Body of pancreas (tissue), 4 donors: ENCODE data around the gene TECR. TPM values are rescaled to one million over a fixed set of nuclear protein-coding genes. Genes with fewer than 3 reads are reported as not detected.
A peak's percentile ranks its signal among the peaks of the same experiment; 100 is the strongest.

Experiments
- ATAC-seq: fragments of 150-250 bp; one replicate; pipeline ENCODE4 v1.9.1; 2016
- DNase-seq, 4 donors: peaks; one replicate each; pipeline ENCODE4 v3.0.0-alpha.2; 2019
- H3K27ac ChIP-seq, 4 donors: fragments of 200-600 bp; sonication (generic); 1 replicate in 3 of 4; 2 replicates in 1 of 4; pipeline versions ENCODE4 v1.5.1 to v1.6.1; 2016 to 2019; ENCODE audit warnings: mild to moderate bottlenecking in 1 of 4, mixed read lengths in 1 of 4, moderate library complexity in 1 of 4
- H3K27me3 ChIP-seq, 2 donors: fragments of 200-600 bp; sonication (generic); one replicate each; pipeline ENCODE4 v1.6.0; 2016; ENCODE audit warnings: mild to moderate bottlenecking in 1 of 2
- H3K36me3 ChIP-seq, 2 donors: fragments of 200-600 bp; sonication (generic); replicated peaks in 1 of 2; 2 replicates each; pipeline ENCODE4 v1.5.1; 2016; ENCODE audit warnings: low read depth in 2 of 2; ENCODE audit not compliant: insufficient read depth in 1 of 2
- H3K4me1 ChIP-seq: fragments of 200-600 bp; sonication (generic); one replicate; pipeline ENCODE4 v1.6.0; 2016
- H3K4me3 ChIP-seq, 2 donors: fragments of 200-600 bp; sonication (generic); 1 replicate in 1 of 2; 2 replicates in 1 of 2; pipeline ENCODE4 v1.5.1; 2016 to 2019
- H3K9me3 ChIP-seq, 3 donors: fragments of 200-600 bp; sonication (generic); 1 replicate in 2 of 3; 2 replicates in 1 of 3; pipeline ENCODE4 v1.5.1; 2016
- CTCF ChIP-seq, 7 experiments: fragments of 450-650 bp in 4 of 7; fragments of 200-600 bp in 3 of 7; sonication (generic) in 3 of 7; IDR thresholded peaks; one replicate each; pipeline ENCODE4 v1.5.1; 2016 to 2019; ENCODE audit warnings: antibody characterized with exemption in 7 of 7
- POLR2A ChIP-seq, 3 donors: fragments of 450-650 bp; IDR thresholded peaks; one replicate each; pipeline ENCODE4 v1.6.1; 2016; ENCODE audit warnings: antibody characterized with exemption in 3 of 3, mild to moderate bottlenecking in 2 of 3
- WGBS, 2 donors: methylation state at CpG; one replicate each; pipeline ENCODE4 v1.1.5; 2017; 5-methylcytosine and 5-hydroxymethylcytosine counted together
- intact Hi-C: fragments of 100-400 bp; cut with DNase I; formaldehyde crosslinking; loops from one replicate; pipeline ENCODE4 v1.15.1; 2023
- total RNA-seq, 2 donors: library from RNA; depleted of rRNA; stranded (reverse); fragments of >200 nt; gene quantifications; one replicate each; pipeline ENCODE4 v1.1.0, GENCODE V29; 2016

TECR gene
- total RNA-seq, 2 donors from 2014 or later: 26.2 to 28.7 TPM

GRCh38 chr19:14525729-14526128, 3.7 kb upstream of the TECR start:
- 59 to 64% methylated on average over 6 of the region's 6 CpGs for WGBS, 2 donors
- H3K36me3 ChIP-seq: no peaks in the 10 kb centered on the region
- H3K27ac ChIP-seq: no peak overlapping the region
- DNase-seq (no peak), ATAC-seq (no peak)
- intact Hi-C loops: no loop called here
- no peaks in the 10 kb centered on the region for H3K9me3 ChIP-seq
- H3K27me3 ChIP-seq: no peaks in the 10 kb centered on the region
- peaks cover 9% of the 10 kb centered on the region for H3K4me1 ChIP-seq
- TF ChIP-seq CTCF (IDR thresholded peaks at IDR 0.05): no peak
- TF ChIP-seq POLR2A (IDR thresholded peaks at IDR 0.05): no peak
- H3K4me3 ChIP-seq: no peak overlapping the region

DNA sequence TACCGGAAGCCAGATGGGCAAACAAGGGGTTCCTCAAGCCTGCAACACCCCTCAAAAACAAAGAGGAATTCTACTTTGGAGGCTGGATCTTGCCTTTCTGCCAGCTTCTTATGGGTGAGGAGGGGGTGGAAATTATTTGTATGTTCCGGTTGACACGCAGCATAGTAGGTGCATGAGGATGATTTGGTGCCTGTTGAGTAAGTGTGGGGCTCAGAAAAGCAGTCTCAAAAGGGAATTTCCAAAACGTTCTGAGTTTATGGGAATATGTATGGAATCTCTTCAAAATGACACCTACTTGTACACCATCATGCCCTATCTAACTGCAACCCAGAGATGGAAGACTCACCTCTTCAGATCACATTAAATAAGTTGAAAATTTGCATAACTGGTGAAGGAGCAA, 3.0 kb upstream of the TECR start:
- DNase-seq (no peak), ATAC-seq (no peak)
- no peaks in the 10 kb centered on the region for H3K27me3 ChIP-seq
- no peak overlapping the region for H3K4me3 ChIP-seq
- no peaks in the 10 kb centered on the region for H3K36me3 ChIP-seq
- no peak overlapping the region for H3K27ac ChIP-seq
- peaks cover 10% of the 10 kb centered on the region for H3K4me1 ChIP-seq
- intact Hi-C loops: no loop called here
- 74% methylated on average over 4 of the region's 4 CpGs for WGBS, 2 donors
- no peaks in the 10 kb centered on the region for H3K9me3 ChIP-seq
- no peak for TF ChIP-seq POLR2A (IDR thresholded peaks at IDR 0.05)
- no peak for TF ChIP-seq CTCF (IDR thresholded peaks at IDR 0.05)

GRCh38 chr19:14528419-14529253, 758 bp upstream of the TECR start:
- Histone ChIP-seq H3K27ac (peak overlapping the region in 3 of 4 donors; percentile 58 to 94 (median 91)), H3K4me1 (peaks cover 10% of the 10 kb centered on the region), H3K9me3 (no peaks in the 10 kb centered on the region), H3K36me3 (no peaks in the 10 kb centered on the region), H3K4me3 (peak overlapping the region; percentile 22 to 26), H3K27me3 (no peaks in the 10 kb centered on the region)
- no peak for TF ChIP-seq POLR2A (IDR thresholded peaks at IDR 0.05)
- TF ChIP-seq CTCF (IDR thresholded peaks at IDR 0.05): no peak
- peak; percentile 8 for ATAC-seq
- DNase-seq: peak in 3 of 4 donors; percentile 21 to 27 (median 22)
- WGBS, 2 donors: 16 to 24% methylated on average over 33 to 38 of the region's 39 CpGs
- intact Hi-C loops: no loop called here

DNA sequence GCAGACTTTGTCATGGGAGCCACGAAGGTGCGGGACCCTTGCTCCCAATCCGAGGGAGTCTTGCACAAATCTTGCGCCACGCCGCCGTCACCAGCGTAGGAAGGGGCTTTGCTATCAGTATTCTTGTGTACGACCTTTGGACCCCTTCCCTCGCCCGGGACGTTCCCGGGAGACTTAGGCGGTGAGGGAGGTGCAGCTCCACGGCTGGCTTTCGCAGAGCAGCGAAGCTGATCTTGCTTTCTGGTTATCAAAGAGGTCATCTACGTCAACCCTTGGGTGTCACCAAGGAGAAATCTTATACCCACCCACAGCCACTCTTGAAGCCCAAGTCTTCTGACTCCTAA, 583 bp downstream of the TECR start:
- WGBS, 2 donors: 0% methylated on average over 9 to 18 of the region's 18 CpGs
- intact Hi-C loops: no loop called here
- H3K36me3 ChIP-seq: no peaks in the 10 kb centered on the region
- peak overlapping the region; percentile 91 to 95 (median 94) for H3K27ac ChIP-seq
- H3K4me1 ChIP-seq: peaks cover 10% of the 10 kb centered on the region
- peak overlapping the region; percentile 40 to 82 for H3K4me3 ChIP-seq
- DNase-seq (no peak), ATAC-seq (no peak)
- no peaks in the 10 kb centered on the region for H3K9me3 ChIP-seq
- TF ChIP-seq POLR2A (IDR thresholded peaks at IDR 0.05): no peak
- H3K27me3 ChIP-seq: no peaks in the 10 kb centered on the region

DNA sequence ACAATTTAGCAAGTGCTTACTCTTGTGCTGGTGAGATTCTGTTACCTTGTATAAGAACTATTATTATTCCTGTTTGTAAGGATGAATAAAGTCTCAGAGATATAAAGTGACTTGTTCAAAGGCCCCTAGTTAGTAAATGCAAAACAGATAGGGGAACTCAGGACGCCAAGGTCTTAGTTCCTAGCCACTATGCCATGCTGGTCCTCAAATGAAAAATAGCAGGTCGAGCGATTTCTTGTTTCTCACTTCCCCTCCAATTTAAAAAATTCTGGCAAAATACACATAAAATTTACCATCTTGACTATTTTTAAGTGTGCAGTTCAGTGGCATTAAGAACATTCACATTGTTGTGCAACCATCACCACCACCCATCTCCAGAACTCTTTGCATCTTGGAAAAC, 1.1 kb downstream of the TECR start:
- peak overlapping the region in 1 of 4 donors; percentile 91 for H3K27ac ChIP-seq
- H3K36me3 ChIP-seq: no peaks in the 10 kb centered on the region
- H3K4me3 ChIP-seq: peak overlapping the region in 1 of 2 donors; percentile 40
- no peaks in the 10 kb centered on the region for H3K27me3 ChIP-seq
- H3K4me1 ChIP-seq: peaks cover 10% of the 10 kb centered on the region
- DNase-seq (no peak), ATAC-seq (no peak)
- TF ChIP-seq POLR2A (IDR thresholded peaks at IDR 0.05): no peak
- no peak for TF ChIP-seq CTCF (IDR thresholded peaks at IDR 0.05)
- 53 to 62% methylated on average over 3 of the region's 3 CpGs for WGBS, 2 donors
- intact Hi-C loops: no loop called here
- no peaks in the 10 kb centered on the region for H3K9me3 ChIP-seq
